ENCODE data around the gene GRK7. TPM values are rescaled to one million over a fixed set of nuclear protein-coding genes. Genes with fewer than 3 reads are reported as not detected.

The GRK7 gene
- total RNA-seq, 2 donors from 2014 or later = not detected

DNA sequence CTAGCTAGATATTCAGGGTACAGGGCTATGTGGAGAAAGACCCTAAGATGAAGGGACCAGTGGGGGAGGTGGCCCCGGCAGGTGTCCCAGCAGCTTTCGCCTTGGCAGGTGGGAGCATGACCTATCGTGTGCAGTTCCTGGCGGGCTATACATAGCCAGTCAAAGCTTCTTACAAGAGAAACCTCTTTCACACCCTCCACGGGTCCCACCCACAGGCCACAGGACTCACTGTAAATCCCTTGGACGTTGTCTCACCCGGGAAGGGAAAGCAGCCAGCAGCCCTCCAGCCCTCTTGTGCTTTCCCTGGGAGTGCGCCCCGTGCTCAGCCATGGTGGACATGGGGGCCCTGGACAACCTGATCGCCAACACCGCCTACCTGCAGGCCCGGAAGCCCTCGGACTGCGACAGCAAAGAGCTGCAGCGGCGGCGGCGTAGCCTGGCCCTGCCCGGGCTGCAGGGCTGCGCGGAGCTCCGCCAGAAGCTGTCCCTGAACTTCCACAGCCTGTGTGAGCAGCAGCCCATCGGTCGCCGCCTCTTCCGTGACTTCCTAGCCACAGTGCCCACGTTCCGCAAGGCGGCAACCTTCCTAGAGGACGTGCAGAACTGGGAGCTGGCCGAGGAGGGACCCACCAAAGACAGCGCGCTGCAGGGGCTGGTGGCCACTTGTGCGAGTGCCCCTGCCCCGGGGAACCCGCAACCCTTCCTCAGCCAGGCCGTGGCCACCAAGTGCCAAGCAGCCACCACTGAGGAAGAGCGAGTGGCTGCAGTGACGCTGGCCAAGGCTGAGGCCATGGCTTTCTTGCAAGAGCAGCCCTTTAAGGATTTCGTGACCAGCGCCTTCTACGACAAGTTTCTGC, 15.0 kb downstream of the GRK7 start:
- Mint-ChIP-seq H3K27ac (no peak overlapping the region), H3K9me3 (peaks cover 2% of the 10 kb centered on the region), H3K27me3 (ENCODE audit: insufficient read depth) (no peaks in the 10 kb centered on the region), H3K36me3 (ENCODE audit: low read depth) (no peaks in the 10 kb centered on the region), H3K4me3 (no peak overlapping the region), H3K4me1 (peaks cover 1% of the 10 kb centered on the region)
- TF ChIP-seq, protein P1, sequence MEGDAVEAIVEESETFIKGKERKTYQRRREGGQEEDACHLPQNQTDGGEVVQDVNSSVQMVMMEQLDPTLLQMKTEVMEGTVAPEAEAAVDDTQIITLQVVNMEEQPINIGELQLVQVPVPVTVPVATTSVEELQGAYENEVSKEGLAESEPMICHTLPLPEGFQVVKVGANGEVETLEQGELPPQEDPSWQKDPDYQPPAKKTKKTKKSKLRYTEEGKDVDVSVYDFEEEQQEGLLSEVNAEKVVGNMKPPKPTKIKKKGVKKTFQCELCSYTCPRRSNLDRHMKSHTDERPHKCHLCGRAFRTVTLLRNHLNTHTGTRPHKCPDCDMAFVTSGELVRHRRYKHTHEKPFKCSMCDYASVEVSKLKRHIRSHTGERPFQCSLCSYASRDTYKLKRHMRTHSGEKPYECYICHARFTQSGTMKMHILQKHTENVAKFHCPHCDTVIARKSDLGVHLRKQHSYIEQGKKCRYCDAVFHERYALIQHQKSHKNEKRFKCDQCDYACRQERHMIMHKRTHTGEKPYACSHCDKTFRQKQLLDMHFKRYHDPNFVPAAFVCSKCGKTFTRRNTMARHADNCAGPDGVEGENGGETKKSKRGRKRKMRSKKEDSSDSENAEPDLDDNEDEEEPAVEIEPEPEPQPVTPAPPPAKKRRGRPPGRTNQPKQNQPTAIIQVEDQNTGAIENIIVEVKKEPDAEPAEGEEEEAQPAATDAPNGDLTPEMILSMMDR (conservative IDR thresholded peaks at IDR 0.05) = no peak
- Histone ChIP-seq H3K27ac (ENCODE audit: low read depth, low read length) (no peak overlapping the region), H3K4me3 (ENCODE audit: low read length) (no peak overlapping the region), H3K27me3 (ENCODE audit: control insufficient read depth, insufficient read depth, low read length, poor library complexity, severe bottlenecking) (no peaks in the 10 kb centered on the region), H3K9ac (ENCODE audit: extremely low read depth, low read length, poor library complexity, severe bottlenecking) (no peak overlapping the region), H3K36me3 (ENCODE audit: control insufficient read depth, insufficient read depth, low read length) (no peaks in the 10 kb centered on the region), H3K4me1 (ENCODE audit: control insufficient read depth, insufficient read depth, low read length) (no peaks in the 10 kb centered on the region), H3K9me3 (ENCODE audit: control insufficient read depth, low read length) (no peaks in the 10 kb centered on the region)
- DNase-seq = no peak
- 95 to 97% methylated on average over 34 to 42 of the region's 42 CpGs for WGBS, 2 experiments (ENCODE audit: insufficient coverage in 1 of 2, insufficient read length in 1 of 2)

DNA sequence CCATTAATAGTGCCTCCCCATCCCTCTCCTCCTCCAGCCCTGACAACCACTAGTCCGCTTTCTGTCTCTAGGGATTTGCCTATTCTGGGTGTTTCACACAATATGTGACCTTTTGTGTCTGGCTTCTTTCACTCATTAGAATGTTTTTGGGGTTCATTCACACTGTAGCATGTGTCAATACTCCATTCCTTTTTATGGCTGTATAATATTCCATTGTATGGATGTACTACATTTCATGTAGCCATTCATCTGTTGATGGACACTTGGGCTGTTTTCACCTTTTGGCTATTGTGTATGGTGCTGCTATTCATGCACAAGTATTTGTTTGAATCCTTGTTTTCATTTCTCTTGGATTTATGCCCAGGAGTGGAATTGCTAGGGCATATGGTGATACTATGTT, 16.5 kb downstream of the GRK7 start:
- no peaks in the 10 kb centered on the region for H3K36me3 ChIP-seq (ENCODE audit: control insufficient read depth, insufficient read depth, low read length)
- H3K9ac ChIP-seq (ENCODE audit: extremely low read depth, low read length, poor library complexity, severe bottlenecking) = no peak overlapping the region
- WGBS, 2 experiments (ENCODE audit: insufficient coverage in 1 of 2, insufficient read length in 1 of 2) = 86 to 100% methylated on average over 1 of the region's 1 CpG

DNA sequence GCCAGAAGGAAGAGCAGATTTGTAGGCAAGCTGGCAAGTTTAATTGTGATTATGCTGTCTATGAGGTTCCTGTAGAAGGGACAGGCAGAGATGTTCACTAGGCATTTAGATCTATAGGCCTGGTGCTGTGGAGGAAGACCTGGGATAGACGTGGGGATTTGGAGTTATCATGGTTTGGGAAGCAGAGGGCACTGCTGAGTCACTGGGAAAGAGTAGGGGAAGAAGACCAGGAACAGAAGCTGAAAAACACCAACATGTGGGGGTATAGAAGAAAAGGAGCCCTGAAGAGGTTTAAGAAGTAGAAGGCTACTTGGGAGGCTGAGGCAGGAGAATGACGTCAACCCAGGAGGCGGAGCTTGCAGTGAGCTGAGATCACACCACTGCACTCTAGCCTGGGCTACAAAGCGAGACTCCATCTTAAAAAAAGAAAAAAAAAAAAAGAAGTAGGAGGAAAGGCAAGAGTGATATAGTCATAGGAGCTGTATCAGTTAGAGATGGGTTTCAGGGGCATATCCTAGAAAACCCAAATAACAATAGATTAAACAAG, 19.3 kb downstream of the GRK7 start:
- peak; percentile 55 for DNase-seq
- H3K27me3 ChIP-seq (ENCODE audit: control insufficient read depth, insufficient read depth, low read length, poor library complexity, severe bottlenecking) = no peaks in the 10 kb centered on the region
- H3K9me3 ChIP-seq (ENCODE audit: control insufficient read depth, low read length) = no peaks in the 10 kb centered on the region
- no peak overlapping the region for H3K27ac ChIP-seq (ENCODE audit: low read depth, low read length)
- H3K27me3 Mint-ChIP-seq (ENCODE audit: insufficient read depth) = no peaks in the 10 kb centered on the region
- no peak overlapping the region for H3K9ac ChIP-seq (ENCODE audit: extremely low read depth, low read length, poor library complexity, severe bottlenecking)
- no peak overlapping the region for H3K27ac Mint-ChIP-seq
- peaks cover 14% of the 10 kb centered on the region for H3K4me1 Mint-ChIP-seq
- H3K4me3 Mint-ChIP-seq = no peak overlapping the region
- WGBS, 2 experiments (ENCODE audit: insufficient coverage in 1 of 2, insufficient read length in 1 of 2) = 80 to 81% methylated on average over 3 to 4 of the region's 4 CpGs
- H3K4me3 ChIP-seq (ENCODE audit: low read length) = no peak overlapping the region
- TF ChIP-seq, protein P1 (conservative IDR thresholded peaks at IDR 0.05) = peak; percentile 62
- peaks cover 2% of the 10 kb centered on the region for H3K9me3 Mint-ChIP-seq
- H3K36me3 ChIP-seq (ENCODE audit: control insufficient read depth, insufficient read depth, low read length) = no peaks in the 10 kb centered on the region
- H3K4me1 ChIP-seq (ENCODE audit: control insufficient read depth, insufficient read depth, low read length) = no peaks in the 10 kb centered on the region
- no peaks in the 10 kb centered on the region for H3K36me3 Mint-ChIP-seq (ENCODE audit: low read depth)

More for the DNA sequence above, 16.5 kb downstream of the GRK7 start:
- Mint-ChIP-seq H3K27me3 (ENCODE audit: insufficient read depth) (no peaks in the 10 kb centered on the region), H3K36me3 (ENCODE audit: low read depth) (no peaks in the 10 kb centered on the region), H3K4me1 (peaks cover 14% of the 10 kb centered on the region), H3K27ac (no peak overlapping the region), H3K9me3 (peaks cover 2% of the 10 kb centered on the region), H3K4me3 (no peak overlapping the region)
- Histone ChIP-seq H3K27me3 (ENCODE audit: control insufficient read depth, insufficient read depth, low read length, poor library complexity, severe bottlenecking) (no peaks in the 10 kb centered on the region), H3K27ac (ENCODE audit: low read depth, low read length) (no peak overlapping the region), H3K4me1 (ENCODE audit: control insufficient read depth, insufficient read depth, low read length) (no peaks in the 10 kb centered on the region), H3K9me3 (ENCODE audit: control insufficient read depth, low read length) (no peaks in the 10 kb centered on the region), H3K4me3 (ENCODE audit: low read length) (no peak overlapping the region)
- TF ChIP-seq, protein P1 (conservative IDR thresholded peaks at IDR 0.05) = no peak
- DNase-seq = no peak

Data from endodermal cell (in vitro differentiated cells).